NCI-H524 treated with DMSO at 0.1 percent for 48 hours (cell line): Measurements from ENCODE around the gene ABCF1.

Experiments
- DNase-seq: peaks from one replicate; lab custom pipeline; 2025; lab: John Stamatoyannopoulos, UW

The ABCF1 gene

GRCh38 chr6:30626484-30627366 is 55.5 kb downstream of the ABCF1 start, which contains the start of gene ATAT1:
TSS of gene ATAT1 (plus strand) at chr6:30626874.
- peak; percentile 53 for DNase-seq

- DNase-seq = no peak
Measured at GRCh38 chr6:30635834-30636233, 64.6 kb downstream of the ABCF1 start.

GRCh38 chr6:30640481-30640880 is 69.2 kb downstream of the ABCF1 start:
- DNase-seq = no peak

- DNase-seq = no peak
Measured at GRCh38 chr6:30641048-30641447, 69.8 kb downstream of the ABCF1 start.
